CD14-positive monocyte (primary cell): ENCODE measurements around the gene C10orf95. TPM values are rescaled to one million over a fixed set of nuclear protein-coding genes. Genes with fewer than 3 reads are reported as not detected.

Source experiments
- DNase-seq, 3 donors: peaks; one replicate each; pipeline ENCODE4 v3.0.0-alpha.2; 2011 to 2022
- H2AFZ ChIP-seq: 2 replicates; pipeline ENCODE4 v1.6.0; 2012; ENCODE audit warnings: mild to moderate bottlenecking, low read depth, low read length, inconsistent platforms; ENCODE audit not compliant: insufficient read depth, poor library complexity, severe bottlenecking
- H3K27ac ChIP-seq, 2 donors: 1 replicate in 1 of 2; 2 replicates in 1 of 2; pipeline ENCODE4 v1.5.1; 2012 to 2013; ENCODE audit warnings: low read length in 2 of 2, control low read depth in 1 of 2, inconsistent platforms in 1 of 2, low read depth in 1 of 2, mild to moderate bottlenecking in 1 of 2
- H3K27me3 ChIP-seq, 2 donors: one replicate each; pipeline versions ENCODE4 v1.6.0 to v1.6.1; 2011 to 2013; ENCODE audit warnings: low read length in 2 of 2; ENCODE audit not compliant: control insufficient read depth in 2 of 2, insufficient read depth in 2 of 2
- H3K36me3 ChIP-seq, 2 donors: replicated peaks in 1 of 2; 1 replicate in 1 of 2; 2 replicates in 1 of 2; pipeline versions ENCODE4 v1.5.1 to v1.6.1; 2012 to 2013; ENCODE audit warnings: low read length in 2 of 2, control low read depth in 1 of 2, inconsistent platforms in 1 of 2, mild to moderate bottlenecking in 1 of 2; ENCODE audit not compliant: insufficient read depth in 2 of 2, control insufficient read depth in 1 of 2
- H3K4me1 ChIP-seq, 2 donors: 1 replicate in 1 of 2; 2 replicates in 1 of 2; pipeline versions ENCODE4 v1.5.1 to v1.6.1; 2012 to 2013; ENCODE audit warnings: low read length in 2 of 2, control low read depth in 1 of 2, inconsistent platforms in 1 of 2, mild to moderate bottlenecking in 1 of 2, moderate library complexity in 1 of 2; ENCODE audit not compliant: insufficient read depth in 2 of 2, control insufficient read depth in 1 of 2
- H3K4me2 ChIP-seq: replicated peaks from 2 replicates; pipeline ENCODE3; 2012; ENCODE audit warnings: low read length, moderate library complexity, mild to moderate bottlenecking; ENCODE audit not compliant: poor library complexity, severe bottlenecking; ENCODE audit errors: extremely low read depth
- H3K4me3 ChIP-seq, 3 experiments: fragments of 200-600 bp in 1 of 3; sonication (generic) in 1 of 3; replicated peaks in 1 of 3; 1 replicate in 2 of 3; 2 replicates in 1 of 3; pipeline ENCODE4 v1.5.1; 2011 to 2013; ENCODE audit warnings: low read length in 3 of 3, mild to moderate bottlenecking in 3 of 3, control low read depth in 2 of 3, low read depth in 2 of 3, inconsistent platforms in 1 of 3, moderate library complexity in 1 of 3
- H3K79me2 ChIP-seq: 2 replicates; pipeline ENCODE4 v1.6.0; 2012; ENCODE audit warnings: mild to moderate bottlenecking, control low read depth, inconsistent platforms, low read length, moderate library complexity; ENCODE audit not compliant: insufficient read depth
- H3K9ac ChIP-seq: 2 replicates; pipeline ENCODE4 v1.6.0; 2017; ENCODE audit warnings: low read length, mild to moderate bottlenecking; ENCODE audit not compliant: insufficient read depth, poor library complexity, severe bottlenecking
- H3K9me3 ChIP-seq, 2 donors: replicated peaks in 1 of 2; 1 replicate in 1 of 2; 2 replicates in 1 of 2; pipeline versions ENCODE4 v1.5.1 to v1.6.1; 2012 to 2013; ENCODE audit warnings: low read length in 2 of 2, control low read depth in 1 of 2; ENCODE audit not compliant: control insufficient read depth in 1 of 2, insufficient read depth in 1 of 2
- H4K20me1 ChIP-seq: 2 replicates; pipeline ENCODE4 v1.6.0; 2012; ENCODE audit warnings: mild to moderate bottlenecking, low read length, control low read depth, moderate library complexity; ENCODE audit not compliant: insufficient read depth
- H3K27ac Mint-ChIP-seq, 7 donors: one replicate each; pipeline ENCODE4 v1.8.0; 2020; ENCODE audit warnings: mild to moderate bottlenecking in 7 of 7, mixed read lengths in 7 of 7, moderate library complexity in 6 of 7, inconsistent platforms in 2 of 7
- H3K27me3 Mint-ChIP-seq, 3 donors: one replicate each; pipeline ENCODE4 v1.8.0; 2021 to 2022; ENCODE audit warnings: low read depth in 3 of 3, mild to moderate bottlenecking in 3 of 3, mixed read lengths in 3 of 3, moderate library complexity in 3 of 3, inconsistent platforms in 1 of 3
- H3K36me3 Mint-ChIP-seq, 2 donors: one replicate each; pipeline ENCODE4 v1.8.0; 2020; ENCODE audit warnings: mixed read lengths in 2 of 2, inconsistent platforms in 1 of 2, mild to moderate bottlenecking in 1 of 2
- H3K4me1 Mint-ChIP-seq: one replicate; pipeline ENCODE4 v1.8.0; 2020; ENCODE audit warnings: mild to moderate bottlenecking, mixed read lengths
- H3K4me3 Mint-ChIP-seq, 2 donors: one replicate each; pipeline ENCODE4 v1.8.0; 2020; ENCODE audit warnings: mild to moderate bottlenecking in 2 of 2, mixed read lengths in 2 of 2, moderate library complexity in 1 of 2
- H3K9me3 Mint-ChIP-seq, 7 donors: one replicate each; pipeline ENCODE4 v1.8.0; 2020 to 2022; ENCODE audit warnings: mixed read lengths in 7 of 7, mild to moderate bottlenecking in 6 of 7, moderate library complexity in 6 of 7, inconsistent platforms in 2 of 7
- WGBS: methylation state at CpG from one replicate; pipeline ENCODE4 v1.1.5; 2013; ENCODE audit warnings: missing lambda C conversion rate; ENCODE audit not compliant: insufficient coverage; 5-methylcytosine and 5-hydroxymethylcytosine counted together
- intact Hi-C, 2 donors: fragments of 100-400 bp; cut with micrococcal nuclease; formaldehyde crosslinking; loops; one replicate each; pipeline versions ENCODE4 v1.15.0 to v1.15.1; 2023
- polyA plus RNA-seq, 3 donors: library from polyadenylated mRNA; depleted of rRNA in 1 of 3; unstranded in 2 of 3; stranded (reverse) in 1 of 3; fragments of 300-500 nt in 2 of 3; fragments of >200 nt in 1 of 3; fragmentation: Illumina TruSeq in 2 of 3; gene quantifications; 1 replicate in 2 of 3; 2 replicates in 1 of 3; pipeline ENCODE4 v1.2.3, GENCODE V29; 2012 to 2021
- TF ChIP-seq, protein P1 (sequence below): fragments of 200-600 bp; IDR thresholded peaks from one replicate; pipeline ENCODE4 v1.8.0; 2022; ENCODE audit warnings: antibody characterized with exemption, mild to moderate bottlenecking

Gene C10orf95
- polyA plus RNA-seq, 3 donors = 0.27 TPM; not detected in 2

DNA sequence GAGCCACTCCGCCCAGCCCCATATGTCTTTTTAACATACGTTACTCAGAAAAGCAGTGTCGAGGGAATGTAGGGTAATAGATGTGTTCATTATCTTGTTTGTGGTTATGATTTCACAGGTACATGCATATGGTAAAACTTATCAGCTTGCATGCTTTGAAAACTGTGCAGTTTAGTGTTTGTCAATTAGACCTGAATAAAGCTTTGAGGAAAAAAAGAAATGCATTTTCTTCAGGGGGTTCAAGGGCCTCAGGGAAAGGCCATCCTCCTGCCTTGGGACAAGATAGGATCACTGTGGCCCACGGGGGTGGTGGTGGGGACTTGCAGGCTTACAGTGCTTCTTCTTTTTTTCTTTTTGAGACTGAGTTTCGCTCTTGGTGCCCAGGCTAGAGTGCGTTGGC is 16.0 kb upstream of the C10orf95 start:
- no peak for DNase-seq
- Histone ChIP-seq H4K20me1 (no peaks in the 10 kb centered on the region), H3K9ac (no peak overlapping the region), H3K79me2 (no peaks in the 10 kb centered on the region), H2AFZ (no peak overlapping the region), H3K27me3 (peaks cover 0 to 3% of the 10 kb centered on the region in 2 donors), H3K4me2 (no peak overlapping the region), H3K9me3 (no peaks in the 10 kb centered on the region), H3K4me3 (no peak overlapping the region), H3K4me1 (peaks cover 36 to 47% of the 10 kb centered on the region in 2 donors), H3K36me3 (peaks cover 2 to 5% of the 10 kb centered on the region in 2 donors), H3K27ac (peak overlapping the region; percentile 63 to 86)
- Mint-ChIP-seq H3K4me3 (no peak overlapping the region), H3K36me3 (peaks cover 17 to 21% of the 10 kb centered on the region in 2 donors), H3K27ac (peak overlapping the region; percentile 75 to 97 (median 95)), H3K27me3 (peaks cover 6 to 10% (median 7%) of the 10 kb centered on the region in 3 donors), H3K9me3 (no peaks in the 10 kb centered on the region), H3K4me1 (peaks cover 51% of the 10 kb centered on the region)
- intact Hi-C loops = no loop called here
- WGBS = 85% methylated on average over 4 of the region's 6 CpGs
- TF ChIP-seq, protein P1, sequence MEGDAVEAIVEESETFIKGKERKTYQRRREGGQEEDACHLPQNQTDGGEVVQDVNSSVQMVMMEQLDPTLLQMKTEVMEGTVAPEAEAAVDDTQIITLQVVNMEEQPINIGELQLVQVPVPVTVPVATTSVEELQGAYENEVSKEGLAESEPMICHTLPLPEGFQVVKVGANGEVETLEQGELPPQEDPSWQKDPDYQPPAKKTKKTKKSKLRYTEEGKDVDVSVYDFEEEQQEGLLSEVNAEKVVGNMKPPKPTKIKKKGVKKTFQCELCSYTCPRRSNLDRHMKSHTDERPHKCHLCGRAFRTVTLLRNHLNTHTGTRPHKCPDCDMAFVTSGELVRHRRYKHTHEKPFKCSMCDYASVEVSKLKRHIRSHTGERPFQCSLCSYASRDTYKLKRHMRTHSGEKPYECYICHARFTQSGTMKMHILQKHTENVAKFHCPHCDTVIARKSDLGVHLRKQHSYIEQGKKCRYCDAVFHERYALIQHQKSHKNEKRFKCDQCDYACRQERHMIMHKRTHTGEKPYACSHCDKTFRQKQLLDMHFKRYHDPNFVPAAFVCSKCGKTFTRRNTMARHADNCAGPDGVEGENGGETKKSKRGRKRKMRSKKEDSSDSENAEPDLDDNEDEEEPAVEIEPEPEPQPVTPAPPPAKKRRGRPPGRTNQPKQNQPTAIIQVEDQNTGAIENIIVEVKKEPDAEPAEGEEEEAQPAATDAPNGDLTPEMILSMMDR = no peak

DNA sequence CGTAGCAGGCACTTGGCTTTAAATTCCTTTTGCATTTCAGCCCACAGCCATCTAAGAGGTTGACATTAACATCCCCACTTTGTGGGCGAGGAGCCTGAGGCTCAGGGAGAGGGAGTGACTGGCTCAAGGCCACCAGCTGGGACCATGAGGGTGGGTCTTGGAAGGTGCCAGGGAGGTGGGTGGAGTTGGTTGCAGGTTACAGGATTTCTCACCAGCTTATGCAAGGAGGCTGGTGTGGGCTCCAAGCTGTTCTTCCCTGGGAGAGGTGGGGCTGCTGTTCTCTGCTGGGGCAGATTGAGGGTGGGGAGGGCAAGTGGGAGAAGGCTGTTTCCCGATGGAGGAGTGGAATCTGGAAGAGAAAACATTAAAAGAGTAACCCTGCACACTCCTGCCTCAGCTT is 14.1 kb upstream of the C10orf95 start:
- Histone ChIP-seq H3K27me3 (peaks cover 0 to 3% of the 10 kb centered on the region in 2 donors), H3K4me3 (no peak overlapping the region), H3K4me2 (no peak overlapping the region), H3K9ac (no peak overlapping the region), H4K20me1 (no peaks in the 10 kb centered on the region), H3K79me2 (no peaks in the 10 kb centered on the region), H3K36me3 (no peaks in the 10 kb centered on the region), H2AFZ (no peak overlapping the region), H3K4me1 (peaks cover 51 to 63% of the 10 kb centered on the region in 2 donors), H3K9me3 (no peaks in the 10 kb centered on the region), H3K27ac (no peak overlapping the region)
- Mint-ChIP-seq H3K27ac (no peak overlapping the region), H3K9me3 (no peaks in the 10 kb centered on the region), H3K4me1 (peaks cover 63% of the 10 kb centered on the region), H3K4me3 (no peak overlapping the region), H3K27me3 (peaks cover 7 to 10% (median 10%) of the 10 kb centered on the region in 3 donors), H3K36me3 (peaks cover 11% of the 10 kb centered on the region in 2 donors)
- peak in 1 of 3 donors; percentile 2 for DNase-seq
- TF ChIP-seq, protein P1 = no peak
- intact Hi-C loops = no loop called here
- WGBS = 100% methylated on average over 1 of the region's 3 CpGs
